ENCODE results near the gene IER2.
A peak's percentile ranks its signal among the peaks of the same experiment; 100 is the strongest.

The IER2 gene

DNA sequence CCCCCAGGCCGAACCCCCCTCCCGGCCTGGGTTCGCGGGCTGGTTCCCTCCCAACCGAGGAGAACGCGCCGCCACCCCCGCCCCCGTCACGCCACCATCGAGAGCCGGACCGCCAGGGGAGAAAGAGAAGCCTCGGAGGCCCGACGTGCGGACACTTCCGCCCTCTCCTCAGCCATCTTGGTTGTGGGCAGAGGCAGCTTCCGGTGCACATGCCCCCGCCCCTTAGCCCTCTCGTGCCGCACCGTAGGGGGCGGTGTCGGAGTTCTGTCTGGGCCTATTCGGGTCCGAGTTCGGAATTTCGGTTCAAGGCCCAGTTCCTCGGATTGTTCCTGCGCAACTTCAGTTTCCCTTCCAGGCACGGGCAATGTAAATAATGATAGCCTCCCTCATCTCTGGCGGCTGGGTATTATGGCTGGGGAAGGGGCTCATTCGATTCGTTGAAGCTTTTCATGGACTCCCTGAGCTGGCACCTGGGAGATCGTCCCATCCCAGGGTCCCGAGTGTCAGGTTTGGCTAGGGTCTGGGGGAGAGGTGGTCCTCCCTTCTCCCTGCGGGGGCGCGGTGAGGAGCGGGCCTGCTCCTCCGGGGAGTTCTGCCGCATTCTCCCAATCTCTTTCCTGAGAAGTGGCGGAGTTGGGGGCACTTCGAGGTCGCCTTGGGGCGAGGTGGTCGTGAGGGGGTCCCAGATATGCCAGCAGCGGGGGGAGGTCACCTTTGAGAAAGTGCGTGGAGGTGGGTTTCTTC lies at the start of gene IER2, which contains the start of gene STX10:
TSS of gene IER2 (plus strand) at position 225 of the 744 bp plus-strand sequence. CDS start 2,776 bp downstream, outside the sequence.
TSS of gene STX10 (minus strand) at position 189 of the 744 bp plus-strand sequence. CDS start 202 bp downstream, outside the sequence.
- no peak for DNase-seq (ENCODE audit: low read depth)

GRCh38 chr19:13100841-13101589 lies 49.2 kb upstream of the IER2 start:
- no peak for DNase-seq (ENCODE audit: low read depth)

DNA sequence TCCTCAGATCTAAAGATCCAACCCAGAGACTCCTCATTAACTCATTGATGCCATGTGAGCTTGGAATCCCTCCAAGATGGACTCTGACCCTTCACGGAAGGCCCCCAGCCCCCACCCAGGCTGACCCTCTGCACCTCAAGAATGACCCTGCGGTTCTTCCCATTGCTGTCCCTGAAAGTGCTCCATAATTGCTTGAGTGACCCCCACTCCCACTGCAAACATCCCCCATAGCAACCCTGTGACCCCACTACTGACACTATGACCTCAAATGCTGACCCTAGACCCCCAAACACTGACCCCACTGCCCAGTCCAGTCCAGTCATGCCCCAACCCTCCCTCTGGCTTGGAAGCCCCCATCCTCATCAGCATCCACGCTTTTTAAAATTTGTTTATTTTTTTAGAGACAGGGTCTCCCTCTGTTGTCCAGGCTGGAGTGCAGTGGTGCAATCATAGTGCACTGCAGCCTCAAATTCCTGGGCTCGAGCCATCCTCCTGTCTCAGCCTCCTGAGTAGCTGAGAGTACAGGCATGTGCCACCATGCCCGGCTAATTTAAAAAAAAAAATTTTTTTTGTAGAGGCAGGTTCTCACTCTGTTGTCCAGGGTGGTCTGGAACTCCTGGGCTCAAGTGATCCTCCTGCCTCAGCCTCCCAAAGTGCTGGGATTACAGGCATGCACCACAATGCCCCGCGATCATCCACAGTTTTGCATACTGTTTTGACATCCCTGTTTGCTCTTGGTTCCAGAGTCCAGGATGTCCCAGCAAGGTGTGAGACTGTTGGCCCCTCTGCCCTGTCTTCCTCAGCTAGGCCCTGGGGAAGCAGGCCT lies 48.4 kb upstream of the IER2 start:
- DNase-seq (ENCODE audit: low read depth), result no peak

GRCh38 chr19:13102416-13102665 lies 47.9 kb upstream of the IER2 start:
- no peak for DNase-seq (ENCODE audit: low read depth)

DNA sequence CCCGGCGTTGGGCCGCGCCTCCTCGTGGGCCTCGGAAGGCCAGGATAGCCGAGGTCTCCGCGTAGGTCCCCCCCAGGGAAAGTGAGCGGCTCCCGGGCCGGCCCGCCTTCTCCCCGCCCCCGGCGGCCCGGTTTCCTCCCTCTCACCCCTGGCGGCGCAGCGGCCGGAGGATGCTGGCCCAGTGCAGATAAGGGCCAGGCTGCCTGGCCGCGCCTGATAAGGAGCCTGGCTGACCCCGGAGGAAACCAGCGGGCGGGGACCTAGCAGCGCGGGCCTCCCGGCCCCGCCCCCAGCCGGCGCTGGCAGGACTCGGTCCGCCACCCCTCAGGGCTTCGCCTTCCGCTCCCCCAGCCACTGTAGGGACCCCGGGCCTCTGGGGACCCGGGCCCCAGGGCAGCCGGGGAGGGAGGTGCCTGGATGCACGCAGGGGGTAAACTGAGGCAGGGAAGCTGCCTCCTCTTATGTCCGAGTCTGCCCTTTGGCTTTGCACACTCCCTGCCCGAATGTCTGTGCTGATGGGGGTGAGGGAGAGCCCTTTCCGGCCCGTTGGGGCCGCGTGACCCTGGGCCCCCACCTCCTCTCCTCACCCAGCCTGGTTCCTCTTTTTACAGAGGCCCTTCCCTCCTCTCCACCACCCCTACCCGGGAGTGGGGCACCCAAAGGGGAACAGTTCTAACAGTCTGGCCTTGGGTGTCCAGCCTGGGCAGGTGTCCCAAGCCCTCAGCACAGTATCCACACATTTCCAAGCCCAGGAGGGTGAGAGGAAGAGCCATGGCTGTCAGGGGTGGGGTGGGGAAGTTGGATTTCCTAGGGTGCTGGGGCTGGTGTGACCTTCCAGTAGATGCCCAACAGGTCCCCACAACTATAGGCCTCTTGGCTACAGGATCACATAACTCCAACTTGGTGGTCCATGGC lies 47.3 kb upstream of the IER2 start, which contains the start of gene LYL1:
TSS of gene LYL1 (minus strand) at position 193 of the 915 bp plus-strand sequence. CDS start 1,687 bp downstream, outside the sequence.
- no peak for DNase-seq (ENCODE audit: low read depth)

- DNase-seq (ENCODE audit: low read depth), result no peak
Observed at GRCh38 chr19:13103581-13104359, 46.4 kb upstream of the IER2 start.

DNA sequence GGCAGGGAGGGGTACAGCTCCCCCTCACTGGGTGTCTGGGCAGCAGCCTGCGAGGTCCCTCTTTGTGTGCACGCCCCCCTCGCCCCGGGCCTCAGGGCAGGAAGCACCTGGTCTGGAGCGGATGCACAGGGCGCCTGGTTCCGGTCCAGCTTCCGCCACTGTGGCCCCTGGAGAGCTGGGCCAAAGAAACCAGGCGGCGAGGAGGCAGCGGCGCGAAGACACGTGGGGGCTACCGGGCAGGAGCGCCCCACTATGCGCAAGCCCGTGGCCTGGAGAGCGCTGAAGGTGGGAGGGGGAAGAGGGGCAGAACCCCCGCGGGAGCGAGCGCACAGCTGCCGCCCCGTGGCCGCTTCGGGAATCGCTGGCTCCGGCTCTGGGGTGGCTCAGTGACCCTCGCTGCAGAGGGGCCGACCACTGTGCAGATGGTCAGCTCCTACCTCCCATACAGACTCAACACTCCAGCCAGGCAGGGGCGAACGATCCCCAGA lies 45.8 kb upstream of the IER2 start:
- DNase-seq (ENCODE audit: low read depth), result no peak

GRCh38 chr19:13104848-13105711 lies 45.1 kb upstream of the IER2 start:
- DNase-seq (ENCODE audit: low read depth), result no peak

DNA sequence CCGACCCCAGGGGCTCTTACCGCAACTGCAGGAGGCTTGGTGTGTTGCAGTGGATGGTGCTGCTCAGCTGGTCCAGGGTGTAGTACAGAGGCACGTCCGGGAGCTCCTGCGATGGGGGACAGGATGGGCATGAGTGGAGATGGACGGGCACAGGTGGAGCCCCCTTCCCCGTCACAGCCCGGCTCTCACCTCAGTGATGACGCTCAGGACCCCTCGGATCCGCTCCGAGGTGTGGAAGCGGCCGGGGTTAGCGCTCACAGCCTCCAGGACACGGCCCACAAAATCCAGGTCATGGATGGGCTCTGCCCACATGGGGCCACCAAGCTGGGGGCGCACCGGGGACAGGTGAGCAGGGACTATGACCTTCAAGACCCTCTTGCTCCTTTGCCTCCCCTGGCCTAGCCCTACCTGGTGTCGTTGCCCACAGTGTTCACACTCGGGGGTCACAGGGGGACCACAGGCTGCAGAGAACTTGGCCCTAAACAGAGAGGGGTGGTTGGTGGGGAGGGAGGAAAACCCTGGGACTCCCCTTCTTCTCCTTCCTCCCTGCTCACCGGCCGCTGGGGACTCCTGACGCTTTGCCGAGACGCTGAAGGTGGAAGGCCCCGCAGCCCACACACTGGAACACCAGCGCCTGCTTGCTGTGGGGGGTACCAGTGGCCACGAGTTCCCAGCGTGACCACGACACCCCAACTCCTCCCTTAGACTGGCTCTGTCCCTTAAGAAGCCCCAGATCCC lies 40.7 kb upstream of the IER2 start:
- DNase-seq (ENCODE audit: low read depth), result no peak

- no peak for DNase-seq (ENCODE audit: low read depth)
Observed at GRCh38 chr19:13110099-13110610, 40.1 kb upstream of the IER2 start.

GRCh38 chr19:13112555-13112954 lies 37.7 kb upstream of the IER2 start:
- DNase-seq (ENCODE audit: low read depth), result no peak

DNA sequence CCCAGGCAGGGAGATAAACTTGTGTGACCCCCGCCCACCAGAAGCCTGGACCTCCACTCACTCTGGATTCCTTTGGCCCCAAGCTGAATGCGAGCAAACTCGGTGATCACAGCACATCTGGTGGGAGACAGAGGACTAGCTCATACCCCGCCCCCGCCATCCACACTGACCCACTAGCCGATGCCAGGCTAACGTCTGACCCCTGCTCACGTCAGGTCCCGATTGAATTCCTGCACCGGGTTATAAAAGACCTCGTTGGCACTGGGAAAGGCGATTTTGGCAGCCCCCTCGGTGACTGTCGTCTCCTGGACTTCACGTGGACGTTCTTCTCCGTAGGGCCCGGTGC lies 34.3 kb upstream of the IER2 start:
- DNase-seq (ENCODE audit: low read depth), result no peak

DNA sequence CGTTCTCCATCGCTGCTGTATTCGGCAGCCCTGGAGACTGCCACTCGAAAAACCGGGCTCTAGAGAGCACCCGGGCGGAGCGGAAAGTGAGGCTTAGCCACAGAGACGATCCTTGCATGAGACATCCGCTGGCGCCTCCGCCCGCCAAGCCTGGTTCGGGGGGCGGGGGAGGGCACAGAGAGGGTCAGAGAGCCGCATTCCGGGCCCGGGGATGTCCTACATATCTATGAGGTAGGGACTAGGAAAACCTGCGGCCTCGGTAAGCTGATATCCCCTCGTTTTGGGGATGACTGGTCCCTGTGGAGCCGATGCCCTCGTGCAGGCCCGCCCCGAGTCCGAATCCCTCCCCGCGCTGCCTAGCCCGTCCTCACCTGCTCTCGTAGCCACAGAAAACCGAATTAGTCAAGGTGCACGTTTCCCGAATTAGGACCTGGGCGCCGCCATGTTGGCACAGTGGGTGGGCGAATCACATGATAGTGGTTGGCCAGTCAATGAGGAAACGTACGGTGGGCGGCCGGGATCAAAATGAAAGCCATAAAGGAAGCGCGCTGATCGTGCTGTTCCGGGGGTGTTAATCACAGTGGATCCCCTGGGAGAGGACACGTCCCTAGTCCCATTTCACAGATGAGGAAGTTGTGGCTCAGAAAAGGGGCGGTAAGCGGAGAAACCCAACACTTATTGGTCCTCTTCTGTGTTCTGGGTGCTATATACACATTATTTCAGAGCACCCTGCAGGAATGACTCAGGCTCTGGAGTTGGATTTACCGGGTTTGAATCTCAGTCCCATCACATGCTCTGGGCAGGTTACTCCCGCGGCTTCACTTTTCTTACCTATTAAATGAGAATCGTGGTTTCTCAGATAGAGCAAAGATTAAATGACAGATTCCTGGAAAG lies 33.7 kb upstream of the IER2 start, which contains the start of gene TRMT1:
TSS of gene TRMT1 (minus strand) at position 459 of the 894 bp plus-strand sequence. CDS start at position 118, 341 bp downstream.
- DNase-seq (ENCODE audit: low read depth), result peak; percentile 67

DNA sequence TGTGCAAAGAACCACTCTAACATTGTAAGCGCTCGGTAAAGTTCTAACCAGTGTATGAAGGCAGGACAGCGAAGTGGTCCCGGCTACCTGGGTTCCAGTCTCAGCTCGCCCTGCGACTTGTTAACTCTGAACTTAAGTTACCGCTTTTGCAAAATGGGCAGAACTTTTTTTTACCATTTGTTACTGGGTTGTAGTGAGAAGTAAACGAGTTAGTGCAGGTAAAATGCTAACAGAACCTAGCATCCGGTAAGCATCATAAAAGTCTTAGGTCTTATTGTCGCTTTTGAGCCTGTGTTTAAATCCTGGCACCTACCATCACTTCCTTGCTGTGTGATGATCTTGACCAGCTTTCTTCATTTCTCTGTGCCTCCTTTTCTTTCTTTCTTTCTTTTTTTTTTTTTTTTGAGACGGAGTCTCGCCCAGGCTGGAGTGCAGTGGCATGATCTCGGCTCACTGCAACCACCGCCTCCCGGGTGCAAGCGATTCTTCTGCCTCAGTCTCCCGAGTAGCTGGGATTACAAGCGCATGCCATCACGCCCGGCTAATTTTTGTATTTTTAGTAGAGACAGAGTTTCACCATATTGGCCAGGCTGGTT lies 32.9 kb upstream of the IER2 start:
- no peak for DNase-seq (ENCODE audit: low read depth)

- DNase-seq (ENCODE audit: low read depth), result no peak
Observed at GRCh38 chr19:13117772-13118423, 32.3 kb upstream of the IER2 start, which contains the start of gene NACC1. NACC1 (plus strand) TSS chr19:13118264; CDS start chr19:13135208, 16,944 bp downstream.

GRCh38 chr19:13118424-13119193 lies 31.6 kb upstream of the IER2 start:
- DNase-seq (ENCODE audit: low read depth), result no peak

Measured in non-pigmented ciliary epithelial cell (primary cell).